HepG2 (cell line): ENCODE measurements around the gene CFL1. TPM values are rescaled to one million over a fixed set of nuclear protein-coding genes. Genes with fewer than 3 reads are reported as not detected.

ENCODE experiments used
- CEBPB ChIP-seq: IDR thresholded peaks from 2 replicates; pipeline ENCODE4 v1.6.1; 2011; ENCODE audit warnings: low read depth, low read length, improper control_type of control experiment, borderline replicate concordance
- DRAP1 ChIP-seq: IDR thresholded peaks from 2 replicates; pipeline ENCODE4 v1.6.1; 2016; ENCODE audit warnings: missing genetic modification reagents, missing compliant biosample characterization
- ELF3 ChIP-seq: IDR thresholded peaks from 2 replicates; pipeline ENCODE4 v1.6.1; 2016; ENCODE audit warnings: missing genetic modification reagents, missing compliant biosample characterization
- EP300 ChIP-seq, 3 experiments: sonication (generic) in 1 of 3; formaldehyde crosslinking in 1 of 3; IDR thresholded peaks; 2 replicates each; pipeline versions ENCODE4 v1.5.1 to v1.6.1; 2011 to 2020; ENCODE audit warnings: low read depth in 2 of 3, low read length in 2 of 3, borderline replicate concordance in 1 of 3, improper control_type of control experiment in 1 of 3, mild to moderate bottlenecking in 1 of 3, missing genetic modification reagents in 1 of 3, moderate library complexity in 1 of 3
- FOXC1 ChIP-seq: sonication (generic); formaldehyde crosslinking; IDR thresholded peaks from 2 replicates; pipeline ENCODE4 v1.8.0; 2022; ENCODE audit warnings: mild to moderate bottlenecking, missing genetic modification reagents, borderline replicate concordance
- FOXJ3 ChIP-seq: sonication (generic); formaldehyde crosslinking; IDR thresholded peaks from 2 replicates; pipeline ENCODE4 v1.4.0; 2020; ENCODE audit warnings: missing genetic modification reagents, mild to moderate bottlenecking, borderline replicate concordance
- HNF4A ChIP-seq: sonication (generic); formaldehyde crosslinking; IDR thresholded peaks from 2 replicates; pipeline ENCODE4 v1.4.0; 2020; ENCODE audit warnings: missing genetic modification reagents
- KDM1A ChIP-seq: IDR thresholded peaks from 2 replicates; pipeline ENCODE4 v1.6.1; 2016; ENCODE audit warnings: missing compliant biosample characterization
- PCBP1 ChIP-seq: fragments of 200-400 bp; formaldehyde crosslinking; IDR thresholded peaks from 2 replicates; pipeline ENCODE4 v1.6.1; 2017; ENCODE audit warnings: mild to moderate bottlenecking, low read depth, low read length, borderline replicate concordance
- POGZ ChIP-seq: sonication (generic); formaldehyde crosslinking; IDR thresholded peaks from 2 replicates; pipeline ENCODE4 v1.4.0; 2020; ENCODE audit warnings: mild to moderate bottlenecking, missing genetic modification reagents
- THAP7 ChIP-seq: sonication (generic); formaldehyde crosslinking; IDR thresholded peaks from 2 replicates; pipeline ENCODE4 v1.8.1; 2023; ENCODE audit warnings: mild to moderate bottlenecking, missing genetic modification reagents
- ZBTB40 ChIP-seq, 2 experiments: fragments of 450-650 bp in 1 of 2; sonication (generic) in 1 of 2; formaldehyde crosslinking in 1 of 2; IDR thresholded peaks; 2 replicates each; pipeline versions ENCODE4 v1.6.1 to v1.8.0; 2016 to 2022; ENCODE audit warnings: antibody characterized with exemption in 1 of 2, mild to moderate bottlenecking in 1 of 2, missing genetic modification reagents in 1 of 2
- ZNF10 ChIP-seq: sonication (generic); formaldehyde crosslinking; IDR thresholded peaks from 2 replicates; pipeline ENCODE4 v1.4.0; 2020; ENCODE audit warnings: mild to moderate bottlenecking, low read depth, missing genetic modification reagents, borderline replicate concordance
- ZNF230 ChIP-seq: sonication (generic); formaldehyde crosslinking; IDR thresholded peaks from 2 replicates; pipeline ENCODE4 v1.4.0; 2020; ENCODE audit warnings: mild to moderate bottlenecking, missing genetic modification reagents
- ZNF24 ChIP-seq: fragments of 450-650 bp; IDR thresholded peaks from 2 replicates; pipeline ENCODE4 v1.6.1; 2017; ENCODE audit warnings: antibody characterized with exemption, mild to moderate bottlenecking
- ZNF432 ChIP-seq: sonication (generic); formaldehyde crosslinking; IDR thresholded peaks from 2 replicates; pipeline ENCODE4 v1.5.0; 2020; ENCODE audit warnings: missing genetic modification reagents, mild to moderate bottlenecking, borderline replicate concordance
- ZNF451 ChIP-seq: sonication (generic); formaldehyde crosslinking; IDR thresholded peaks from 2 replicates; pipeline ENCODE4 v1.5.0; 2020; ENCODE audit warnings: mild to moderate bottlenecking, missing genetic modification reagents
- polyA plus RNA-seq, 8 experiments: library from polyadenylated mRNA; depleted of rRNA in 3 of 8; stranded (reverse) in 7 of 8; unstranded in 1 of 8; fragments of >200 nt; fragmentation: Illumina TruSeq in 4 of 8; extraction: Trizol in 4 of 8; gene quantifications; 2 replicates each; pipeline versions ENCODE4 v1.2.1 to v1.2.3, GENCODE V29; 2011 to 2016; ENCODE audit warnings: low read depth in 4 of 8, missing spikeins in 1 of 8, mixed read lengths in 1 of 8; ENCODE audit not compliant: insufficient read depth in 1 of 8
- total RNA-seq, 5 experiments: library from RNA; depleted of rRNA; stranded (reverse); fragments of >200 nt; fragmentation: Illumina TruSeq; extraction: Trizol; gene quantifications; 2 replicates each; pipeline ENCODE4 v1.2.3, GENCODE V29; 2016; ENCODE audit warnings: low read depth in 1 of 5

CFL1 gene
- total and polyA plus RNA-seq, 2 of the 13 experiments (the other 11 are each of a cell fraction or from before 2014, with no cell fraction given): 379 to 383 TPM

GRCh38 chr11:65890324-65891218 lies 32.6 kb upstream of the CFL1 start, which contains the start of gene CCDC85B (continued):
- no peak for TF ChIP-seq ZBTB40 (IDR thresholded peaks at IDR 0.05)
- no peak for TF ChIP-seq ZBTB40 (CRISPR knock-in tag; IDR thresholded peaks at IDR 0.05)
- TF ChIP-seq ZNF230 (CRISPR knock-in tag): no peak
- TF ChIP-seq FOXC1 (CRISPR knock-in tag): peak; percentile 75; the same call in 1 of the 2 replicates
- TF ChIP-seq DRAP1: peak; percentile 49
- TF ChIP-seq PCBP1: no peak
- TF ChIP-seq ZNF451 (CRISPR knock-in tag): peak; percentile 76
- TF ChIP-seq CEBPB: no peak
- 0 out of 2 replicates have a peak, but pooled peaks have one; percentile 55 for TF ChIP-seq ELF3 (CRISPR knock-in tag)
- TF ChIP-seq KDM1A (CRISPR knock-in tag): no peak
- TF ChIP-seq EP300 (IDR thresholded peaks at IDR 0.05; ENCODE audit: low read depth in 2 of 2, low read length in 2 of 2): no peak; a peak in 1 of 4 replicates
- no peak for TF ChIP-seq EP300 (CRISPR knock-in tag; IDR thresholded peaks at IDR 0.05; ENCODE audit: borderline replicate concordance)
- TF ChIP-seq POGZ (CRISPR knock-in tag): no peak
- no peak for TF ChIP-seq ZNF432
- TF ChIP-seq FOXJ3 (CRISPR knock-in tag): no peak
- TF ChIP-seq HNF4A (CRISPR knock-in tag): no peak
- TF ChIP-seq ZNF24: no peak
- no peak for TF ChIP-seq ZNF10 (CRISPR knock-in tag)
- TF ChIP-seq THAP7 (CRISPR knock-in tag): peak; percentile 92
